ENCODE measurements around the gene ZNF74. TPM values are rescaled to one million over a fixed set of nuclear protein-coding genes. Genes with fewer than 3 reads are reported as not detected.

ZNF74 gene
- total RNA-seq, 2 donors from 2014 or later, result 5.9 to 6.9 TPM

DNA sequence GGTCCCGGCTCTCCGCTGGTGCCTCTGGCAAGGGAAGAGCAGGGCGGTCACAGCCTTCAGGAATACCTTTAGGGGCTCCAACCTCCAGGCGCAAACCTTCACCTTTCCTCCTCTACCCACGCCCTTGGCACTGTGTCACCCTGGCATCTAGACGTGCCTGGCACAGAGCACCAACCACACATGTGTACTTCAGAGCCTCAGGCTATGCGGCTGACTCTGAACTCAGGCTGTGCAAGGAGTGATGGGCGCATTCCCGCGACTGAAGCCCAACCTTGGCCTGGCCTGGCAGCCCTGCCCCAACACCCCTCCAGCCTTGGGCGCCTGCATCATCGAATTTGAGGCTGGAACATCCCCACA, 32.3 kb downstream of the ZNF74 start:
- intact Hi-C loops (cut with DNase I), result no loop called here
- no peak for DNase-seq (ENCODE audit: low spot score)

DNA sequence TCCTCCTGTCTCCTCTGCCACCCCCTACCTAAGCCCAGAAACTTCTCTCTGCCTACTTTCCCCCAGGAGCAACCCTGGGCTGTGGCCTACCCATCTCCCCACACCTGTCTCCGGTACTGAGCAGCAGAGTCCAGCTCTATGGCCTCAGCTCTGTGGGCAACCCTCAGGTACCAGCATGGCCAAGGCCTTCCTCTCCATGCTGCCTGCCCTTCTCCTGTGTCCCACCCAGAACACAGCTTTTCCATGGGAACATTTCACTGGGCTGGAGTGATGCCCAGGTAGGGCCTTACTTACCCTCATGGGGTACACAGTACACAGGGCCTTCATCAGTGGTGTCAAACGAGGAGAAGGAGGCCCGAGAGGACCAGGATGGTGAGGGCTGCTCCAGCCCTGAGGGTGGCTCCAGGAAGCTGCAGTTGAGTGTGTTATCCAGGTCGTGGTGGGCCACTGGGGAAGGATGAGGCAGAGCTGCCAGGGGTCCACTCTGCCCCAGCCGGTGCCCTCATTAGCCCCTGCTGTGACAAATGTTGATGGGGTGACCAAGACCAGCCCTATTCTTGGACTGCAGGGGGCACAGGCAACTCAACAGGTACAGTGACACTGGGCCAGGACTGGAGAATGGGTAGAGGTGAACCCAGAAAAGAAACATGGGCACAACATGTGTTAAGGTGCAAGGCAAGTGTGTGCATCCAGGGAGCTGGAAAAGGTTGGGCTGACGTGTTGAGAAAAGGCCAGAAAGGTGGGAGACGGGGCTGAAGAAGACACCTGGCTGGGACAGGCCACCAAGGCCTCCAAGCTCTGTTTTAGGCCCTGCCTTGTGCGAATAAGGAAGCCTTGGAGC, 33.4 kb downstream of the ZNF74 start:
- DNase-seq (ENCODE audit: low spot score), result no peak
- intact Hi-C loops (cut with DNase I), result no loop called here

DNA sequence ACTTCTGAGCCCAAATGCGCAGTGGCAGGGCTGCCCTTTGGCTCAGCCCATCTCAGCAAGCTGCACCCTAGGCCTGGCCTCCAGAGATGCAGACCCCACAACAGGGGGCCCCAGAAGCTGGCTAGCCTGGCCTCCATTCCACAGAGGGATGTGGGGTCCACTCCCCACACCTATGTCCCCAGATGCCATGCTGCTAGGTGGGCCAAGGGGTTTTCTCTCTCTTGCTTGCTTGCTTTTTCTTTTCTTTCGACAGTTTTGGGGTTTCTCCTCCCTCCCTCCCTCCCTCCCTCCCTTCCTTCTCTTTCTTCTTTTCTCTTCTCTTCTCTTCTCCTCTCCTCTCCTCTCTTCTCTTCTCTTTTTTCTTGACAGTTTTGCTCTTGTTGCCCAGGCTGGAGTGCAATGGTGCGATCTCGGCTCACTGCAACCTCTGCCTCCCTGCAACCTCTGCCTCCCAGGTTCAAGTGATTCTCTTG, 34.0 kb downstream of the ZNF74 start:
- DNase-seq (ENCODE audit: low spot score), result peak; percentile 65
- intact Hi-C loops (cut with DNase I), result no loop called here

DNA sequence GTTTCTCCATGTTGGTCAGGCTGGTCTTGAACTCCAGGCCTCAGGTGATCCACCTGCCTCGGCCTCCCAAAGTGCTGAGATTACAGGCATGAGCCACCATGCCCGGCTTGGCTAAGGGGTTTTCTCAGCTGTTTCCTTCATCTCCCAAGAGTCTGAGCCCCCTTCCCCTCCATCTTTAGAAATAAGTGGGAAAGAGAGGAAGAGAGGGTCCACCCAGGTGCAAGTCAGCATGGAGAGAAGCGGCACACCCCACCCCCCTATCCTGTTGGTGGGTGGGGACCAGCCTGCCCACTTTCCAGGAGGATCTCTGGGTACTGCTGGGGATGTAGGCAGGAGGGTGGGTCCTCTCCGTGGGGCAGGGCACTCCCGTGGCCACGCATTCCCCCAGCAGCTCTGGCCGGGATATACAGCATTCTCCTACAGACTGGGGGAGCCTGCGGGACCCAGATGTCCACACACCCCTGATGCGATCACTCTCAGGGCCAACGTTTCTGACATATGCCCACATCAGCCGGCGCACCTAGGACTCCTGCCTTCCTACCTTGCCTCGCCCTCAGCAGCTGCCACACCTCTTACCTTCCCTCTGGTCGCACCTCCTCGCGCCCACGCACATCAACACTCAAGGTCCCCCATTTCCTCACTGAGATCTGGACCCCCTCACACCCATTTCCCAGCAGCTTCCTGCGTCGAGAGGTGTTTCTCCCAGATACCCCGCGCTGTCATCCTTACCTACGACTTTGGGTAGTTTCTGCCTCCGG, 34.7 kb downstream of the ZNF74 start:
- peak; percentile 63 for DNase-seq (ENCODE audit: low spot score)
- intact Hi-C loops (cut with DNase I), result no loop called here

DNA sequence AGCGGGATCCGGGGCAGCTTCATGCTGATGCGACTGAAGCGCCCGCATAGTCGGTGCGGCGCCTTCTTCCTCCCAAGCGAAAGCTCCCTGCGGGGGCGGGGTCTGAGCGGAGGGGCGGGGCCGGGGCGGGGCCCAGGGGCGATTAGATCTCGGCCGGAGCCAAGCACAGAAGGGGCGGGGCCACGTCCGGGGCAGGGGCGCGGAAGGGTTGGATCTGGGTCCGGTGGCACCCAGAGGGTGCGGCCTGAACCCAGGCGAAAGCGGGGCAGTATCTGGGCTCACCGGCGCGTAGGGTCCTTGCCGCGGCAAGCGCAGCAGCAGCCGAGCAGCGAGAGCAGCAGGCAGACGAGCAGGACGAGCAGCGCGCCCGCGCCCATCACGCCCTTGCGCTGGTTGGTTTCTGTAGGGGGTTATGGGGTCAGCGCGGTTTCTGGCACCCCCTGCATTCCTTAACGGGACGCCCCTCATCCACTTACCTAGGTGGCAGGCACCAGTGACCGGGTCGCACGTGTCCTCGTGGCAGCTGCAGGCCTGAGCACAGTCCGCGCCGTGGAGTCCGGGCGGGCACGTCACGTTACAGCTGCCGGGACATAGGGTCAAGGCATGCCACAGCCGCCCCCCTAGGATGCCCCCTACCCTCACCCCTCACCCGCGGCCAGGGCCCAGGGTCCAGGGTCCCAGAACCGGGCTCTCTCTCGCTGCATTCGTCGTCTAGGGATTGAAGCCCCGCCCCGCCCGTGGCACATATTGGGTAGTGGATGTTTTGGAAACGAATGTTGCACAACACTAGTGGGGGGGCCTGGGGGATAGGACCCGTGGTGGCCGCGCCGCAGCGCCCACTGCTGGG, 35.5 kb downstream of the ZNF74 start:
- peak; percentile 86 for DNase-seq (ENCODE audit: low spot score)
- intact Hi-C loops (cut with DNase I), result no loop called here

DNA sequence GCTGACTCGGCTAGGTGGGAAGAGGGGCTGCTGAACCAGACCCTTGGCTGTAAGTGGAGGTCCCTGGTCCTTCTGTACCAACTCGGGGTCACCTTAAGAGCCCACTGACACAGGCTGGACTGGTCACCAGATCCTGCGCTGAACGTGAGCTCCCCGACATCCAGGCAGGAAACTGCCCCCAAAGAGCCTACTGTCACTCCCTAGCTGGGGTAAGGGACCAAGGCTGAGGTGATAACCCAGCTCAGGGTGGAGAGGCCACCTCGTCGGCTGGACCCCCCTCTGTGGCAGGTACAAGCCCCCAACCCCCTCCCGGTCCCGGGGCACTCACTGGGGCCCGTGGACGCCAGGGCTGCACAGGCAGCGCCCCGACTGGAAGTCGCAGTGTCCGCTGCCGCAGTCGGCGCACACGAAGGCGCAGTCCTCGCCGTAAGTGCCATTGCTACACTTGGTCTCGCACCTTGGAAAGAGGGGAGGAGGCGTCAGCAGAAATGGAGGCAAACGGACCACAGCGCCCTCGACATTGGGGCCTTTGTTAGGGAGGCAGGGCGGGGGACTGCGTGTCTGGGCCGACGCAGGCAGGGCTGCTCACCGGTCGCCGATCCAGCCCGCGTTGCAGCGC, 36.3 kb downstream of the ZNF74 start:
- peak; percentile 48 for DNase-seq (ENCODE audit: low spot score)
- intact Hi-C loops (cut with DNase I), result no loop called here

DNA sequence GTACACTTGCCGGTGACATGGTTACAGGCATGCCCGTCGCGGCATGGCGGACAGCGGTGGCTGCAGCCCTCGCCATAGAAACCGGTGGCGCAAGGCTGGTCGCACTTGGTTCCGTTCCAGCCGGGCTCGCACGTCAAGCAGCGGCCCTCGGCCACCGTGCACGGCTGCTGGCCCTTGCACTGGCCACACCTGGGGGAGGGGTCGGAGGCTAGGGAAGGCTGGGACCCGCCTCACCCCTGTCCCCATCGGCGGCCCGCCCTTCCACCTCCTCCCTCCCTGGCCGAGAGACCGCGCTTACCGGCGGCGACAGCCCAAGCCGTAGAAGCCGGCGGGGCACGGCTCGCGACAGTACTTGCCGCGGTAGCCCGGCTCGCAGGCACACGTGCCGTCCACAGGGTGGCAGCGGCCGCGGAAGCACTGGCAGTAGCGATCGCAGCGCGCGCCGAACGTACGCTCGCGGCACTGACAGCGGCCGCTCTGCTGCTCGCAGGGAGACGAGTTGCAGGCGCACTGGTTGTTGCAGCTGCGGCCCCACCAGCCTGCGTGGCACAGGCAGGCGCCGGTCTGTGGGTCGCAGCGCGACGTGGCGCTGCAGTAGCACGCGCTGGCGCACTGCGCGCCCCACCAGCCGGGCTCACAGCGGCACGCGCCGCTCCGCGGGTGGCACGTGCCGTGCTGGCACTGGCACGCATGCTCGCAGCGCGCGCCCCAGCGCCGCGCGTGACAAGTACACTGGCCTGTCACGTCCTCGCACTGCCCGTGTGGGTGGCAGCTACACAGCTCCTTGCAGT, 37.0 kb downstream of the ZNF74 start:
- intact Hi-C loops (cut with DNase I), result no loop called here
- peak; percentile 85 for DNase-seq (ENCODE audit: low spot score)

DNA sequence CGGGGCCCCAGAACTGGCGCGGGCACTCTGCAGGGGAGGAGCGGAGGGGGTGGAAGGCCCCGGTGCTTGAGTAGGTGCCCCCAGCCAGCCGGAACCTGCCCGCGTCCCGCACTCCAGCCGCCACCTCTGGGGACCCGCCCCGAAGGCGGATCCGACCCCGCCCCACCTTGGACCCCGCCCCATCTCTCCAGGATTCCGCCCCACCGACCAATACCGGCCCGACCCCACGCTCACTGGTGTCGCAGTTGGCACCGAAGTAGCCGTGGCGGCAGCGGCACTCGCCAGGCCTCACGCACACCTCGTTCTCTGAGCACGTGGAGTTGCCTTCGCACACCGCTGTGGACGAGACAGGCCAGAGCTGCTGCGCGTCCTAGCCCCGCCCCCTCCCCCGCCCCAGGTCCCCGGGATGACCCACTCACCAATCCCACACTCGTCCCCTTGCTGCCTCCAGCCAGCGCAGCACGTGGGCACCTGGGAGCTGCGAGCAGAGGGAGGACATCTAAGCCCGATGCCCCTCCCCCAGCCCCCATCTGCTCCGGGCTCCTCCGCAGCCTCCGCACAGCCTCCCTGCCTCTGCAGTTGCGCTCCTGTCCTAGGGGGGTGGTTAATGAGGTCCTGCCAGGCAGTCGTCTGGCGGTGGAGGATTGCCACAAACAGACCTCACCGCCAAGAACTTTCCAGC, 37.7 kb downstream of the ZNF74 start:
- intact Hi-C loops (cut with DNase I), result no loop called here
- peak; percentile 72 for DNase-seq (ENCODE audit: low spot score)

DNA sequence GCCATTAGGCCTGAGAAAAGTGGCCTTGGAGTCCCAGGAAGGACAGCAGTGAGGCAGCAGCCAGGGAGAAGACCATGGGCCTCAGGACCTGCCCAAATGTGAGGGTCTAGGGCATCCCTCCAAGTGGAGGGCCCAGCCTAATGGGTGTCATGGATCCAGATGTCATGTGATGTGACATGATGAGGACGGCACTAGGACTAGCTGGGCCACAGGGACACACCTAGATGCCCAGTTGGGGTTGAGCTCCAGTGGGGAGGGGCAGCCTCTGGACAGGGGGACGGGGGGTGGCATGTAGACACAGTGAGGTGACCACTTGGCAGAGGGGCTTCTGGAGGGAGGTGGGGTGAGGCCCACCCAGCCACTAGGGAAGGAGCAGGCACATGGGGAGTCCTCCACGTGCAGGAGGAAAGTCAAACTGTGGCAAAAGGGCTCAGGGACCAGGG, 38.3 kb downstream of the ZNF74 start:
- peak; percentile 48 for DNase-seq (ENCODE audit: low spot score)
- intact Hi-C loops (cut with DNase I), result no loop called here

DNA sequence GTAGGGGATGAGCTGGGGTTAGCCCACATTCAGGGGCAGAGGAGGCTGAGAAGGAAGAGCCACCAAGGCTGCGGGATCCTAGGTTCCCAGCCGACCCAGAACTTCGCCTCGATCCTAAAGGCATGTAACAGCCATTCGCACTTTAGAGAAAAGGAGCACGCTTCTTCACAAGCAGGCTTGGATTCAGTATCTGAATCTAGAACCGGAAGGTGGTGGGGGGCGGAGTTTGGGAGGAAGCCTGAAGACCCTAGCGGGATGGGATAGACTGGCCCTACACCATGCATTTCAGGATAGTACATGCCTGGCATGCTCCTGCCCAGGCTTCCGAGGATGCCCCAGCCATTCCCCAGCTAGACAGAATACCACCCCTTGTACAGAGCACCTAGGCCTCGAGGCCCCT, 39.2 kb downstream of the ZNF74 start:
- peak; percentile 70 for DNase-seq (ENCODE audit: low spot score)
- intact Hi-C loops (cut with DNase I), result no loop called here

DNA sequence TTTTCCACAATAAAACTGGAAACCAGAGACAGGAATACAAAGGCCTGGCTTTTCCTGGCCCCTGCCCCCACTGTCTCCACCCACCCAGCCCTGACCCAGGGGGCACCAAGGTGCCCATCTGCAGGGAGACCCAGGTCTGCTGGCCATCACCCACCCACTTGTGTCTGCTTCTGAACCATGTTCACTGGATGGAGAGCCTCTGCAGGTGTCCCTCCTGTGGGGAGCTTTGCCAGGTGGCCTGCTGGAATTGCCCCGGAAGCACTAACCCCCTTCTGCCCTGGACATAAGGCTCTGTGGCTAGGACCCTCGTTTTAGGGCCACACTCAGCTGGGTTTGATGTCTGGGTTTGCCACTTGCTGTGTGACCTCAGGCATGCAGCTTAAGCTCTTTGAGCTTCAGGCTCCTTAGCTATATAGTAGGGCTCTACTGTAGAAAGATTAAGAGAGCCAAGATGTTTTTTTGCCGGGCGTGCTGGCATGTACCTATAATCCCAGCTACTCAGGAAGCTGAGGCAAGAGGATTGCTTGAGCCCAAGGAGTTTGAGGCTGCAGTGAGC, 39.8 kb downstream of the ZNF74 start:
- DNase-seq (ENCODE audit: low spot score), result peak; percentile 14
- intact Hi-C loops (cut with DNase I), result no loop called here

DNA sequence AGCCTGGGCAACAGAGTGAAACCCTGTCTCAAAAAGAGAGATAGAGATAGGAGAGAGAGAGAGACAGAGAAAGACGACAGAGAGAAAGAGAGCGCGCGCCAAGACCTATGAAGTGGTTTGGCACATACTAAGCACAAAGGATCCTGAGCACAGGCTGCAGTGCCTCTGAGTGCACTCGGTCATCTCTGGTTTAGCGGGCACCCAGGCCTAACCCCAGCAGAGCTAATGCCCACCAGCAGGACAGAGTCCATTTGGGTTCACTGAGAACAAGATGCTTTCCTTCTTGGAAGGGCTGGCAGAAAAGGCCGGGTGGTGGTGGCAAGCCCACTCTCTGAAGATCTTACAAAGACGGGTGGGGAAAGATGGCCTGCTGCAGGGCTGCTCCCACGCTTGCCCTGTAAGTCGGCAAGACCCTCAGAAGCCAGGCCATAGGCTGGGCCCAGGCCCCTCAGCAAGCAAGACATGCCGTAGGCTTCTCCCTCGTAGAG, 40.4 kb downstream of the ZNF74 start:
- peak; percentile 56 for DNase-seq (ENCODE audit: low spot score)
- intact Hi-C loops (cut with DNase I), result no loop called here

DNA sequence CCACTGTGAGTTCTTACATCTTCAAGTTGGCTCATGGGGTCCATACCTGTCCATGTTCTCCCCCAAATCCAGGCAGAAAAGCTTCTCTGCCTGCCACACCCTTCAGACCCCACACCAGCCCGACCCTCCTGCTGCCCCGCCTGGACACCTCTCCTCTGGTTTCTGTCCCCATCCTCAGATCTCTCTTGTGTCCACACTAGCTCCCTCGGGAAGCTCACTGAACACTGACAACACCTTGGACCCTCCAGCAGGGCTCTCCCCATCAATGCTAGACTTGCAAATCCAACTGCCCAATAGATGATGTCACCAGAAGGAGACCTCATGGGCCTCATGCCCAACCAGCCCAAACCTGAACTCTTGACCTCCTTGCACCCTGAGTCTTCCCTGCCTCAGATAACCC, 40.8 kb downstream of the ZNF74 start:
- intact Hi-C loops (cut with DNase I), result no loop called here
- DNase-seq (ENCODE audit: low spot score), result no peak

DNA sequence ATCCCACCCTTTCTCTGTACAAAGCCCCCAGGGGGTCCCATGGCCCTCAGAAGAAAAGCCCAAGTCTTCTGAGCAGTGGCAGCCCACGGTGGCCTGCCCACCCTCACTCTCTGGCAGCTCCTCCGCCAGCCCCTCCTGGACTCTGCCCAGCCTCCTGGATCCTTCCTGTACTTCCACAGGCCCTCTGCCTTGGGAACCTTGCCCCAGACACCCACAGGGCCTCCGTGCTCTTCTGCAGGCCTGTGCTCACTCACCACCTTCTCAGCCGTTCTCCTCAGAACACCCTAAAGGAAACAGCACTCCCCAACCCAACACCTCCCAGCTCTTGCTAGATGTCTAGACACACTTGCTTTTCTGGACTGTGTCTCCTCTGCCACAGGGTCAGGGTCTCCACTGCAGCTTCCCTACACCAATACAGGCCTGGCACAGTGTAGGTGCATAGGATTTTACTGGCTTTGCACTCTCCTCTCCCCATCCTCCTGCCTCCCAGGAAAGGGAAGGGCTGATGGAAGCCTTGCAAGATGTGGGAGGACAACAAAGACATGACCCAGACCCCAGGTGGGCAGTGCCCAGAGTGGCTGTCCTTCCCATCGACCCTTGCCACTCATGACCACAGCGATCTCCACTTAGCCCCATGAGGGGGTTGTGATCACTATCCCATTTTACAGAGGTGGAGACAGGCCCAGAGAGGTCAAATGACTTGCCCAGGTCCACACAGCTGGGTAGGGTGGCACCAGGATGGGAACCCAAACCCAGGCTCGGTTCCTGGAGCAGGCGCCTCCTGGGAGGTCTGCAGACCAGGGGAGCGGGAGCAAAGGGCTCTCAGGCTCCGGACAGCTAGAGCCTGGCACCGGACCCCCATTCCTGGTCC, 41.7 kb downstream of the ZNF74 start:
- peak; percentile 58 for DNase-seq (ENCODE audit: low spot score)
- intact Hi-C loops (cut with DNase I), result no loop called here

DNA sequence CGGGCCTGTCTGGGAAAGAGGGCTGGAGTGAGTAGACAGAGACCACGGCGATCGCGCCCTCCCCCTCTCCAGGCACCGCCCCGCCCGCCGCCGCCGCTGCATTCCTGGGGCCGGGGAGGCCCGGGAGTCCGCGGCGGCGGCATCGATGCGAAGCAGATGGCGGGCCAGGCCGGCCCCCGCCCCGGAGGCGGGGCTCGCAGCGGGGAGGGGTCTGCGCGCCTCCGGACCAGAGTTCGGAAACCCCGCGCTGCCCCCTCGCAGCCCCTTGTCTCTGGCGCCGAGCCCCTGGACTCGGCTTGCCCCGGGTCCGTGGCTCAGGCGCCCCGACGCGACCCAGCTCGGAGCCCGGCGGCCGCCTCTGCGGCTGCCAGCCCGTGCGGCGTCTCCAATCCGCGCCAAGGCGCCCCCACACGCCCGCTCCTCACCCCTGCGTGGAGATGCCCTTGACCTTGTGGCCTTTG, 42.4 kb downstream of the ZNF74 start:
- intact Hi-C loops (cut with DNase I), result no loop called here
- DNase-seq (ENCODE audit: low spot score), result peak; percentile 79

DNA sequence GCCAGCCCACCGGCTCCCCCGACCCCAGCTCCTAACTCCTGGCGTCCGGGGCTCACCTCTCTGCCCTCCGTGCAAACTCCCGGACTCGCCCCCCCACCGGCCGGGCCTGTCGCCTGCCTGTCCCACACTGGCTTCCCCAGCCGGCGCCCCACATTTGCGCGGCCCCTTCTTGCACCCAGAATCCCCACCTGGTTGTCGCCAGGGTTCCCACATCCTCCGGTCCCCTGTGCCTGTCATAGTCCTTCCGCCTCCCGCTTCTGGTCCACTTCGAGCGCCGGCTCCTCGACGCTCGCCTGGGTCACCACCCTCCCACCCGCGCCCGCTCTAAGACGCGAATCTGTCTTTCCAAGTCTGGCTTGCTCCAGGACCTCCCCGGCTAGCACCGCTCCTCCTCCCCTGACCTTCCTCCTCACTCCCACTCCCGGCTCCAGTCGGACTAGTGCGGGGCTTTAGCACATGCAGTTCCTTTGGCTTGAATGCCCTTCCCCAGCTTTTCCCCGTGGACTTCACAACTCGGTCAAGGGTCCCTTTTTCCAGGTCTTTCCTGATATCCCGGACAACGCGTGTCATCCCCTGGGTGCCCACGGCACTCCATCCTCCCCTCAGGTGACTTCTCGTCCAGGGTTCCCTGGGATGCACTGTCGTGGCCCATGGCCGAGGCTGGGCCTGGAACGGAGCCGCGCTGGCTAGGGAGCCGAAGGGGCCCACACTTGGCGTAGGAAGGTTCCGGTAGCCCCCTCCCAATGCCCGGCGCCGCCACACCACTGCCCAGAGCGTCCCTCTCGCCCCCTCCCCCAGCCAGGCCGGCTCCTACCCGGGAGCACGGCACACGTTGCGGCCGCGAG, 43.0 kb downstream of the ZNF74 start:
- DNase-seq (ENCODE audit: low spot score), result peak; percentile 83
- intact Hi-C loops (cut with DNase I), result no loop called here
